MCF 10A (cell line): ENCODE measurements around the gene SPATA12. TPM values are rescaled to one million over a fixed set of nuclear protein-coding genes. Genes with fewer than 3 reads are reported as not detected.
A peak's percentile ranks its signal among the peaks of the same experiment; 100 is the strongest.

Experiments used
- BruUV-seq: library from RNA; stranded (reverse); fragments of 400-500 nt; replicated peaks from 2 replicates; lab custom pipeline; 2021; lab: Mats Ljungman, UMichigan
- CTCF ChIA-PET: fragments of 300-600 bp; sonication (Branson Sonifier 250); formaldehyde crosslinking; extraction: SDS; loops from one replicate; lab custom pipeline; 2021; ENCODE audit warnings: antibody characterized with exemption, inconsistent platforms; lab: Yijun Ruan, JAX
- POLR2A ChIA-PET: fragments of 300-600, 350-650 bp; sonication (Branson Sonifier 250); formaldehyde crosslinking; extraction: SDS; loops from one replicate; lab custom pipeline; 2020; ENCODE audit warnings: antibody characterized with exemption, inconsistent platforms; lab: Yijun Ruan, JAX
- DNase-seq: peaks from one replicate; pipeline ENCODE4 v3.0.0-alpha.2; 2018; ENCODE audit not compliant: unreplicated experiment
- H3K27ac Mint-ChIP-seq: one replicate; pipeline ENCODE4 v1.8.0; 2022; ENCODE audit warnings: mild to moderate bottlenecking, low read depth, mixed read lengths; ENCODE audit not compliant: unreplicated experiment
- H3K27me3 Mint-ChIP-seq: one replicate; pipeline ENCODE4 v1.8.0; 2022; ENCODE audit warnings: mixed read lengths; ENCODE audit not compliant: insufficient read depth, unreplicated experiment
- H3K36me3 Mint-ChIP-seq: one replicate; pipeline ENCODE4 v1.8.0; 2022; ENCODE audit warnings: mild to moderate bottlenecking, moderate library complexity, mixed read lengths; ENCODE audit not compliant: insufficient read depth, unreplicated experiment
- H3K4me1 Mint-ChIP-seq: one replicate; pipeline ENCODE4 v1.8.0; 2022; ENCODE audit warnings: mixed read lengths; ENCODE audit not compliant: insufficient read depth, unreplicated experiment
- H3K4me3 Mint-ChIP-seq: one replicate; pipeline ENCODE4 v1.8.0; 2022; ENCODE audit warnings: mild to moderate bottlenecking, moderate library complexity, mixed read lengths; ENCODE audit not compliant: unreplicated experiment
- H3K9me3 Mint-ChIP-seq: one replicate; pipeline ENCODE4 v1.8.0; 2022; ENCODE audit warnings: mixed read lengths; ENCODE audit not compliant: unreplicated experiment
- intact Hi-C: fragments of 100-400 bp; cut with micrococcal nuclease; formaldehyde crosslinking; loops from 2 replicates; pipeline ENCODE4 v1.14.1; 2022
- total RNA-seq: library from RNA; stranded (reverse); gene quantifications from 2 replicates; pipeline ENCODE4 v1.2.3, GENCODE V29; 2022
- TF ChIP-seq, protein P1 (sequence below): fragments of 200-600 bp; IDR thresholded peaks from one replicate; pipeline ENCODE4 v1.8.0; 2022; ENCODE audit warnings: antibody characterized with exemption, mild to moderate bottlenecking; ENCODE audit not compliant: unreplicated experiment

Gene SPATA12
- total RNA-seq, 1 experiment from 2014 or later = not detected

DNA sequence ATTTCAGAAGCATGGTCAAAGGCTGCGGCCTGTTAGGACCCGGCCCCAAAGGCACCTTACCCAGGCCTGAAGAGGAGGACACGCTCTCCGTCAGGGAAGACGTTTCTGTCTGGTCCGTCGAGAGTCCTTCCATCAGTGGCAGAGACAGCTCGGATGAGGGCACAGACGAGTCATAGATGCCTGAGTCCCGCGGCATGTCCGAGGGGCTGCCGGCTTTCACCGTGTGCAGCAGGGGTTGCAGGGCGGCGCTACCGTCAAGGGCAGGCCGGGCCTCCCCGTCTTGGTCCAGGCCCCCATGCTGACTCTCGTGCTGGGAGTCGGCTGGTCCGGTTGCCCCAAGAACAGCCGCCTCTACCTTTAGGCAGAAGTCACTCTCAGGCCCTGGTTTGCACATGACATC is 37.1 kb downstream of the SPATA12 start:
- no TSS peak for BruUV-seq
- POLR2A ChIA-PET = no interaction called here
- H3K27me3 Mint-ChIP-seq = no peaks in the 10 kb centered on the region
- no peak overlapping the region for H3K4me3 Mint-ChIP-seq
- no peaks in the 10 kb centered on the region for H3K36me3 Mint-ChIP-seq
- TF ChIP-seq, protein P1, sequence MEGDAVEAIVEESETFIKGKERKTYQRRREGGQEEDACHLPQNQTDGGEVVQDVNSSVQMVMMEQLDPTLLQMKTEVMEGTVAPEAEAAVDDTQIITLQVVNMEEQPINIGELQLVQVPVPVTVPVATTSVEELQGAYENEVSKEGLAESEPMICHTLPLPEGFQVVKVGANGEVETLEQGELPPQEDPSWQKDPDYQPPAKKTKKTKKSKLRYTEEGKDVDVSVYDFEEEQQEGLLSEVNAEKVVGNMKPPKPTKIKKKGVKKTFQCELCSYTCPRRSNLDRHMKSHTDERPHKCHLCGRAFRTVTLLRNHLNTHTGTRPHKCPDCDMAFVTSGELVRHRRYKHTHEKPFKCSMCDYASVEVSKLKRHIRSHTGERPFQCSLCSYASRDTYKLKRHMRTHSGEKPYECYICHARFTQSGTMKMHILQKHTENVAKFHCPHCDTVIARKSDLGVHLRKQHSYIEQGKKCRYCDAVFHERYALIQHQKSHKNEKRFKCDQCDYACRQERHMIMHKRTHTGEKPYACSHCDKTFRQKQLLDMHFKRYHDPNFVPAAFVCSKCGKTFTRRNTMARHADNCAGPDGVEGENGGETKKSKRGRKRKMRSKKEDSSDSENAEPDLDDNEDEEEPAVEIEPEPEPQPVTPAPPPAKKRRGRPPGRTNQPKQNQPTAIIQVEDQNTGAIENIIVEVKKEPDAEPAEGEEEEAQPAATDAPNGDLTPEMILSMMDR = no peak
- DNase-seq = no peak
- intact Hi-C loops = no loop called here
- peaks cover 6% of the 10 kb centered on the region for H3K4me1 Mint-ChIP-seq
- CTCF ChIA-PET = interaction anchor here (0.6 to 2.5 kb wide), 4 partner anchors 44 to 102 kb away, joined by 3 to 14 read pairs (median 4); partner anchors contain the start of gene HESX1
- H3K27ac Mint-ChIP-seq = no peak overlapping the region
- no peaks in the 10 kb centered on the region for H3K9me3 Mint-ChIP-seq

DNA sequence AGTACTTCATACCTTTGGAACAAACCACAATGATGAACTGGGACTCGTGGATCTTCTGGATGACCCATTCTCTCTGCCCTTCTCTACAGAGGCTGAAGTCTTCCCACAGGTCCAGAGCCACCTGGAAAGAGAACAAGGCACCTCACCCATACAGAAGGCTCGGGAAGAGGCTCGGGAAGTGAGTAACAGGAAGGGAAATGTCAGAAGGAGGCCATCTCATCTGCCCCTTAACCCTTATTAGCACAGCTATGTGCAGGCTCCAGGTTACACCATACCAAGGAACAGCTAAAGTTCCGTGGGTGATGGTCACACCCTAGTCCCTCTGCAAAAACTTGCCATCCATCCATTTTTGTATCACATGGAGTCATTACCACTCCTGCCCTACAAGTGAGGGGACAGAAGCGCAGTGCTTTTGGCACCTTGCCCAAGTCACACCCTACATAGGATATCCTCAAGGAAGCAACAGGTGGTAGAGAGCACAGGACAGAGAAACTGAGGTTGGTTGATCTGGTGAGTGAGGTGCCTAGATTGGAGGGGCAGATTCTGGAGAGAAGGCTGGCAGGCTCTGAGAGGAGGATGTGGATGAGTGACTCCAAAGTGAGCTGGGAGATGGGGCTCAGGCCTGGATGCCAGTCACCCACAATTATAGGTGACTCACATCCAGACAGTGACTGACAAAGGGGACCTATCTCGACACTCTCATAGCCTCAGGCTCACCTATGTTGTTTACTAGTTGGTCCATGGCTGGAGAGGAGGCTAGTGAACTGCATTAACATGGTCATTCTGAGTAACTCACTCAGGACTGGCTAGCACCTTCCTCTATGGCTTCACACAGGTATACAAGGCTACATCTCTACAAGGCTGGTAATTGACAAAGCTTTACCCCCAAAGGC is 38.2 kb downstream of the SPATA12 start:
- no peak for DNase-seq
- Mint-ChIP-seq H3K4me1 (peaks cover 6% of the 10 kb centered on the region), H3K27ac (no peak overlapping the region), H3K9me3 (no peaks in the 10 kb centered on the region), H3K27me3 (no peaks in the 10 kb centered on the region), H3K36me3 (no peaks in the 10 kb centered on the region), H3K4me3 (no peak overlapping the region)
- POLR2A ChIA-PET = interaction anchor here (0.7 to 1.2 kb wide), 2 partner anchors 58 to 71 kb away, joined by 4 read pairs; no protein-coding TSS in a partner anchor
- TF ChIP-seq, protein P1 = no peak
- no TSS peak for BruUV-seq
- intact Hi-C loops = no loop called here
- CTCF ChIA-PET = interaction anchor here (0.7 to 5.3 kb wide), 12 partner anchors 7 to 378 kb away, joined by 3 to 45 read pairs (median 4); no protein-coding TSS in a partner anchor

DNA sequence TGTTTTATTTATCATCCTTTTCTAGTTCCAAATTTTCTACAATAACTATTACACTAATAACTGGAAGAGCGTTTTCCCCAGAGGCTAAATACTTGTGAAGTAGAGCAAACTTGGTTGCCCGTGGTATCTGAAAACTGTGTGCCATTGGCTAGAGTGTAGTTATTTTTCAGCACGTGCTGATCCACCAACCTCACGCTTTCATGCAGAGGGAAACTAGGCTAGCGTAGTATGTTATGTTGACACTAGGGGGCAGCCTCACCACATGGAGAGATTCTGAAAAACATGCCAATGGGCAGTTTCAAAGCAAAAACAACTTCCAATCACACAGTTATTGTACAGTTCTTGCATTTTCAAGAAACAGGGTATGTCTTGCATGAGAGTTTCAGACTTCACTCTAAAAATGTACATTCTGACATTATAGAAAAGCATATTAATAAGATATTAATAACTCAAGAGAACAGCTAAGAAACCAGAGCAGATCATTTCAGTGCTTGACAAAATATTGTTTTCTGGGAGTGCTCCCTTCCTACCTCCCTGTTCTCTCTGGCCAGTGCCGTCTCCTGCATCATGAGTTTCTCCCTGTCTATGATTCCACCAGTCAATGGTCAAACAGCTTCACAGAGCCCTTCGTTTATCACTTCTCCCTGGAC is 39.7 kb downstream of the SPATA12 start:
- intact Hi-C loops = loop anchor here (1.0 to 2.0 kb wide), 4 partner anchors 71 to 335 kb away; no protein-coding TSS in a partner anchor
- H3K4me3 Mint-ChIP-seq = no peak overlapping the region
- DNase-seq = peak; percentile 83
- H3K4me1 Mint-ChIP-seq = no peaks in the 10 kb centered on the region
- CTCF ChIA-PET = interaction anchor here (0.5 to 5.3 kb wide), 47 partner anchors 8 to 1413 kb away, joined by 3 to 45 read pairs (median 4); partner anchors contain the start of gene APPL1
- no peaks in the 10 kb centered on the region for H3K9me3 Mint-ChIP-seq
- no TSS peak for BruUV-seq
- POLR2A ChIA-PET = interaction anchor here (1.2 to 1.5 kb wide), 2 partner anchors 70 to 127 kb away, joined by 4 read pairs; no protein-coding TSS in a partner anchor
- H3K27ac Mint-ChIP-seq = no peak overlapping the region
- H3K27me3 Mint-ChIP-seq = no peaks in the 10 kb centered on the region
- TF ChIP-seq, protein P1 = peak; percentile 82
- no peaks in the 10 kb centered on the region for H3K36me3 Mint-ChIP-seq
